GM12878 (cell line): ENCODE results near the gene OR4A16. TPM values are rescaled to one million over a fixed set of nuclear protein-coding genes. Genes with fewer than 3 reads are reported as not detected.

Source experiments
- ATAC-seq: fragments of 200-7000 bp; cut with Tn5 transposase; 3 replicates; pipeline ENCODE4 v1.9.1; 2020; ENCODE audit warnings: mild to moderate bottlenecking, moderate library complexity
- Bru-seq: library from RNA; stranded (reverse); fragments of 400-500 nt; gene quantifications from one replicate; lab custom pipeline; 2021; lab: Mats Ljungman, UMichigan
- BruChase-seq, 2 experiments: library from RNA; stranded (reverse); fragments of 400-500 nt; gene quantifications; one replicate each; lab custom pipeline; 2021; lab: Mats Ljungman, UMichigan
- BruUV-seq: library from RNA; stranded (reverse); fragments of 400-500 nt; replicated peaks from 2 replicates; lab custom pipeline; 2021; lab: Mats Ljungman, UMichigan
- CTCF ChIA-PET: fragments of 300-600 bp; sonication (Branson Sonifier 250); formaldehyde crosslinking; extraction: SDS; loops from one replicate; lab custom pipeline; 2021; ENCODE audit warnings: inconsistent platforms; lab: Yijun Ruan, JAX
- POLR2A ChIA-PET: fragments of 350-600 bp; formaldehyde crosslinking; extraction: SDS; loops from one replicate; lab custom pipeline; 2021; ENCODE audit warnings: inconsistent platforms; lab: Charles Lee
- RAD21 ChIA-PET: fragments of 300-600 bp; sonication (Branson Sonifier 250); formaldehyde crosslinking; loops from one replicate; lab custom pipeline; 2023; ENCODE audit warnings: antibody characterized with exemption; ENCODE audit not compliant: unreplicated experiment; lab: Charles Lee
- SMC1A ChIA-PET: fragments of 300-600 bp; sonication (Branson Sonifier 250); formaldehyde crosslinking; loops from one replicate; lab custom pipeline; 2023; ENCODE audit not compliant: unreplicated experiment, uncharacterized antibody; lab: Charles Lee
- DNase-seq: peaks from one replicate; pipeline ENCODE4 v3.0.0-alpha.2; 2011; ENCODE audit warnings: low read depth, low spot score
- FAIRE-seq: peaks from 3 replicates; lab custom pipeline; 2011; peaks lifted over from hg19 to GRCh38; lab: Jason Lieb, UNC
- H2AFZ ChIP-seq: 2 replicates; pipeline ENCODE4 v1.6.0; 2011; ENCODE audit warnings: low read depth, low read length, control low read depth; ENCODE audit not compliant: control insufficient read depth
- H3K27ac ChIP-seq: 2 replicates; pipeline ENCODE4 v1.5.1; 2011; ENCODE audit warnings: control low read depth; ENCODE audit not compliant: control insufficient read depth, insufficient read depth
- H3K27me3 ChIP-seq, 2 experiments: replicated peaks in 1 of 2; 2 replicates each; pipeline versions ENCODE4 v1.6.0 to v1.6.1; 2011; ENCODE audit warnings: low read length in 1 of 2; ENCODE audit not compliant: control insufficient read depth in 2 of 2, insufficient read depth in 2 of 2
- H3K36me3 ChIP-seq, 2 experiments: 2 replicates each; pipeline ENCODE4 v1.5.1; 2011; ENCODE audit warnings: low read length in 1 of 2; ENCODE audit not compliant: control insufficient read depth in 2 of 2, insufficient read depth in 2 of 2
- H3K4me1 ChIP-seq: 2 replicates; pipeline ENCODE4 v1.6.1; 2011; ENCODE audit warnings: mild to moderate bottlenecking, low read length, moderate library complexity, mixed read lengths; ENCODE audit not compliant: control insufficient read depth, insufficient read depth
- H3K4me2 ChIP-seq: 2 replicates; pipeline ENCODE4 v1.6.0; 2011; ENCODE audit warnings: control low read depth; ENCODE audit not compliant: control insufficient read depth, insufficient read depth
- H3K4me3 ChIP-seq: fragments of 200-600 bp; sonication (generic); 2 replicates; pipeline ENCODE4 v1.5.1; 2016
- H3K79me2 ChIP-seq: 2 replicates; pipeline ENCODE4 v1.6.0; 2011; ENCODE audit warnings: low read length; ENCODE audit not compliant: control insufficient read depth, insufficient read depth
- H3K9ac ChIP-seq: 2 replicates; pipeline ENCODE4 v1.8.0; 2011; ENCODE audit warnings: low read length, control low read depth, mixed read lengths; ENCODE audit not compliant: control insufficient read depth, insufficient read depth
- H3K9me3 ChIP-seq: replicated peaks from 3 replicates; pipeline ENCODE4 v1.5.1; 2011; ENCODE audit warnings: mild to moderate bottlenecking, low read length; ENCODE audit not compliant: control insufficient read depth, insufficient read depth
- H4K20me1 ChIP-seq: 2 replicates; pipeline ENCODE4 v1.6.0; 2011; ENCODE audit not compliant: control insufficient read depth, insufficient read depth
- CHD1 ChIP-seq: IDR thresholded peaks from 2 replicates; pipeline ENCODE4 v1.6.1; 2012; ENCODE audit warnings: low read depth, low read length, improper control_type of control experiment
- ETV6 ChIP-seq, 2 experiments: fragments of 450-650 bp in 1 of 2; IDR thresholded peaks in 1 of 2; conservative IDR thresholded peaks in 1 of 2; 2 replicates each; pipeline ENCODE4 v1.6.1; 2014; ENCODE audit warnings: antibody characterized with exemption in 1 of 2, borderline replicate concordance in 1 of 2, low read depth in 1 of 2, mild to moderate bottlenecking in 1 of 2, moderate library complexity in 1 of 2
- FOXK2 ChIP-seq: fragments of 450-650 bp; IDR thresholded peaks from 2 replicates; pipeline ENCODE4 v1.6.1; 2017; ENCODE audit warnings: mild to moderate bottlenecking, moderate library complexity
- KLF5 ChIP-seq: fragments of 450-650 bp; IDR thresholded peaks from 2 replicates; pipeline ENCODE4 v1.6.1; 2014; ENCODE audit warnings: mild to moderate bottlenecking; ENCODE audit not compliant: partially characterized antibody
- NFYA ChIP-seq: IDR thresholded peaks from 2 replicates; pipeline ENCODE4 v1.6.1; 2011; ENCODE audit warnings: low read depth, mild to moderate bottlenecking, low read length, improper control_type of control experiment, borderline replicate concordance
- NR2C1 ChIP-seq: fragments of 450-650 bp; IDR thresholded peaks from 2 replicates; pipeline ENCODE4 v1.6.1; 2017; ENCODE audit warnings: antibody characterized with exemption, mild to moderate bottlenecking, moderate library complexity
- REST ChIP-seq: IDR thresholded peaks from 2 replicates; pipeline ENCODE4 v1.6.1; 2012; ENCODE audit warnings: mild to moderate bottlenecking, low read depth, low read length
- SIN3A ChIP-seq: IDR thresholded peaks from 2 replicates; pipeline ENCODE4 v1.6.1; 2012; ENCODE audit warnings: low read depth, low read length, improper control_type of control experiment
- SP1 ChIP-seq: IDR thresholded peaks from one replicate; pipeline ENCODE4 v1.6.1; 2011; ENCODE audit warnings: low read depth, low read length
- SREBF1 ChIP-seq: IDR thresholded peaks from 2 replicates; pipeline ENCODE4 v1.6.1; 2012; ENCODE audit warnings: mild to moderate bottlenecking, low read length
- STAT1 ChIP-seq: fragments of 450-650 bp; conservative IDR thresholded peaks from 2 replicates; pipeline ENCODE4 v1.6.1; 2014; ENCODE audit warnings: antibody characterized with exemption, mild to moderate bottlenecking
- ZNF274 ChIP-seq: IDR thresholded peaks from one replicate; pipeline ENCODE4 v1.8.0; 2011; ENCODE audit not compliant: insufficient read length, insufficient read depth
- WGBS: methylation state at CpG from one replicate; pipeline ENCODE4 v1.1.6; 2016; ENCODE audit warnings: low lambda C conversion rate; ENCODE audit not compliant: insufficient replicate concordance, insufficient coverage; ENCODE audit errors: missing lambda C conversion rate; 5-methylcytosine and 5-hydroxymethylcytosine counted together
- in situ Hi-C: fragments of 300-500 bp; cut with MboI; formaldehyde crosslinking; loops from 9 replicates; pipeline ENCODE4 v1.14.3; 2018; ENCODE audit warnings: mixed read lengths
- intact Hi-C: fragments of 100-400 bp; cut with micrococcal nuclease; formaldehyde crosslinking; loops from one replicate; pipeline ENCODE4 v1.14.2; 2022; ENCODE audit not compliant: unreplicated experiment
- long read RNA-seq, 2 experiments: library from polyadenylated mRNA; unstranded; transcript quantifications; one replicate each; pipeline ENCODE4 v2.0.0, GENCODE V29; 2019 to 2020
- polyA minus RNA-seq, 3 experiments: library from RNA; depleted of rRNA, polyadenylated mRNA; stranded (reverse); fragments of >200 nt; gene quantifications; 2 replicates each; pipeline ENCODE4 v1.2.3, GENCODE V29; 2011
- polyA plus RNA-seq, 11 experiments: library from polyadenylated mRNA; depleted of rRNA in 4 of 11; unstranded in 6 of 11; stranded (reverse) in 5 of 11; fragments of >200 nt; fragmentation: Nextera tagmentation in 4 of 11; fragmentation: Illumina TruSeq in 1 of 11; extraction: Ambion mirVana in 4 of 11; extraction: Trizol in 1 of 11; gene quantifications; 1 replicate in 1 of 11; 2 replicates in 10 of 11; pipeline versions ENCODE4 v1.2.1 to v1.2.3, GENCODE V29; 2011 to 2016; ENCODE audit warnings: inconsistent platforms in 2 of 11, missing spikeins in 2 of 11, low read depth in 1 of 11
- total RNA-seq, 4 experiments: library from RNA; depleted of rRNA in 3 of 4; stranded (reverse); fragments of >200 nt in 3 of 4; fragmentation: Illumina TruSeq in 1 of 4; extraction: Trizol in 1 of 4; gene quantifications; 2 replicates each; pipeline versions ENCODE4 v1.2.1 to v1.2.3, GENCODE V29; 2013 to 2021
- TF ChIP-seq, protein P1 (sequence below): fragments of 450-650 bp; IDR thresholded peaks from 2 replicates; pipeline ENCODE4 v1.6.1; 2016; ENCODE audit warnings: mild to moderate bottlenecking

Gene OR4A16, protein sequence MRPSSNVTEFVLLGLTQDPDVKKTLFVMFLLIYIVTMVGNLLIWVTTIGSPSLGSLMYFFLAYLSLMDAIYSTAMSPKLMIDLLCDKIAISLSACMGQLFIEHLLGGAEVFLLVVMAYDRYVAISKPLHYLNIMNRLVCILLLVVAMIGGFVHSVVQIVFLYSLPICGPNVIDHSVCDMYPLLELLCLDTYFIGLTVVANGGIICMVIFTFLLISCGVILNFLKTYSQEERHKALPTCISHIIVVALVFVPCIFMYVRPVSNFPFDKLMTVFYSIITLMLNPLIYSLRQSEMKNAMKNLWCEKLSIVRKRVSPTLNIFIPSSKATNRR
- not detected in 2 replicates for total RNA-seq (2013; cell fraction: nucleolus; rRNA removed)
- total RNA-seq (2014; rRNA removed) (not detected in 2 replicates), total RNA-seq (2014; rRNA removed; fragmentation: Illumina TruSeq; extraction: Trizol) (not detected in 2 replicates), total RNA-seq (2021) (not detected in 2 replicates), polyA plus RNA-seq (2011; rRNA removed) (not detected in 2 replicates), polyA plus RNA-seq (2014; fragmentation: Illumina TruSeq; extraction: Trizol) (not detected in 2 replicates), polyA plus RNA-seq (2014; fragmentation: Nextera tagmentation; extraction: Ambion mirVana) (not detected), polyA plus RNA-seq (2014; rRNA removed) (not detected in 2 replicates), polyA plus RNA-seq (2016; fragmentation: Nextera tagmentation; extraction: Ambion mirVana) (not detected), polyA minus RNA-seq (2011; rRNA and poly(A)+ RNA removed) (not detected in 2 replicates), Bru-seq, nascent RNA (not detected), BruChase-seq, experiment 1, labeled RNA remaining after a 6-hour chase (not detected), BruChase-seq, experiment 2, labeled RNA remaining after a 2-hour chase (not detected)
- polyA plus RNA-seq (2011; ENCODE audit: low read depth), result not detected
- polyA plus RNA-seq (2011; cell fraction: cytosol; rRNA removed), result not detected in 2 replicates
- polyA plus RNA-seq (2011; cell fraction: nucleus; rRNA removed), result not detected in 2 replicates
- polyA plus RNA-seq (2012), result not detected in 2 replicates
- polyA minus RNA-seq (2011; cell fraction: cytosol; rRNA and poly(A)+ RNA removed), result not detected in 2 replicates
- polyA minus RNA-seq (2011; cell fraction: nucleus; rRNA and poly(A)+ RNA removed), result not detected in 2 replicates
- long read RNA-seq, experiment 1, result 0 reads
- long read RNA-seq, experiment 2, result 0 reads

DNA sequence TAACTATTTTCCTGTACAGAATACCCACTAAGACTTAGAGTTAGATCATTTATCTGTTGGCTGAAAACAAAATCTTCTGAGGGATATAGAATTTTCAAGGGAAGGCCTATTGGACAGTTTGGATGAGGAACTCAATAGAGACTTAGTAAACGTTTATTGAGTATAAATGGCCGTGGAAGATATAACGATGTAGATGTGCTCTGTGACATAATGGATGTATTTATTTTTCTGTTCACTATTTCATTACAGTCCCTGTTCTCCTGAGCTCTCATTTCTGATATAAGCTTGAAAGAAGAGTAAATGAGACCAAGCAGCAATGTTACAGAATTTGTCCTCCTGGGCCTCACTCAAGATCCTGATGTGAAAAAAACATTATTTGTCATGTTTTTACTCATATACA is at the start of gene OR4A16:
Gene OR4A16, plus strand, starts transcription at position 301 of the 400 bp plus-strand sequence. Its CDS starts 0 bp downstream, at position 301.
- Histone ChIP-seq H2AFZ (no peak within 1 kb of the TSS), H3K36me3 (no peaks in the 10 kb centered on the region), H3K27me3 (no peaks in the 10 kb centered on the region), H3K4me1 (no peaks in the 10 kb centered on the region), H4K20me1 (no peaks in the 10 kb centered on the region), H3K79me2 (no peaks in the 10 kb centered on the region), H3K4me3 (no peak within 1 kb of the TSS), H3K4me2 (no peak within 1 kb of the TSS), H3K9ac (no peak within 1 kb of the TSS), H3K9me3 (no peaks in the 10 kb centered on the region), H3K27ac (no peak within 1 kb of the TSS)
- 2% methylated on average over 3 of the region's 3 CpGs for WGBS
- in situ Hi-C loops (loop anchor here (25.0 kb wide), 1 partner anchor 331 kb away; no protein-coding TSS in a partner anchor), intact Hi-C loops (no loop called here)
- ATAC-seq, result no peak
- ChIA-PET POLR2A (no interaction called here), CTCF (no interaction called here), RAD21 (no interaction called here), SMC1A (no interaction called here)
- no TSS peak for BruUV-seq
- no peak for FAIRE-seq
- no peak for DNase-seq
- no peak for TF ChIP-seq STAT1
- TF ChIP-seq ZNF274, result no peak
- no peak for TF ChIP-seq NFYA
- TF ChIP-seq KLF5, result no peak
- no peak for TF ChIP-seq REST
- TF ChIP-seq CHD1, result no peak
- no peak for TF ChIP-seq SREBF1
- no peak for TF ChIP-seq ETV6 (conservative IDR thresholded peaks at IDR 0.05 in 1 of 2, IDR thresholded peaks at IDR 0.05 in 1 of 2; ENCODE audit: borderline replicate concordance in 1 of 2, low read depth in 1 of 2)
- TF ChIP-seq NR2C1, result no peak
- TF ChIP-seq, protein P1, sequence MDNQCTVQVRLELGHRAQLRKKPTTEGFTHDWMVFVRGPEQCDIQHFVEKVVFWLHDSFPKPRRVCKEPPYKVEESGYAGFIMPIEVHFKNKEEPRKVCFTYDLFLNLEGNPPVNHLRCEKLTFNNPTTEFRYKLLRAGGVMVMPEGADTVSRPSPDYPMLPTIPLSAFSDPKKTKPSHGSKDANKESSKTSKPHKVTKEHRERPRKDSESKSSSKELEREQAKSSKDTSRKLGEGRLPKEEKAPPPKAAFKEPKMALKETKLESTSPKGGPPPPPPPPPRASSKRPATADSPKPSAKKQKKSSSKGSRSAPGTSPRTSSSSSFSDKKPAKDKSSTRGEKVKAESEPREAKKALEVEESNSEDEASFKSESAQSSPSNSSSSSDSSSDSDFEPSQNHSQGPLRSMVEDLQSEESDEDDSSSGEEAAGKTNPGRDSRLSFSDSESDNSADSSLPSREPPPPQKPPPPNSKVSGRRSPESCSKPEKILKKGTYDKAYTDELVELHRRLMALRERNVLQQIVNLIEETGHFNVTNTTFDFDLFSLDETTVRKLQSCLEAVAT, result no peak
- TF ChIP-seq SIN3A, result no peak
- TF ChIP-seq SP1, result no peak
- no peak for TF ChIP-seq FOXK2
